ENCODE measurements around the gene SENP6. TPM values are rescaled to one million over a fixed set of nuclear protein-coding genes. Genes with fewer than 3 reads are reported as not detected.

SENP6 gene
- total and polyA plus RNA-seq, 9 of the 15 experiments (the other 6 are each of a cell fraction or from before 2014, with no cell fraction given) = 11.1 to 79.4 (median 46.8) TPM

DNA sequence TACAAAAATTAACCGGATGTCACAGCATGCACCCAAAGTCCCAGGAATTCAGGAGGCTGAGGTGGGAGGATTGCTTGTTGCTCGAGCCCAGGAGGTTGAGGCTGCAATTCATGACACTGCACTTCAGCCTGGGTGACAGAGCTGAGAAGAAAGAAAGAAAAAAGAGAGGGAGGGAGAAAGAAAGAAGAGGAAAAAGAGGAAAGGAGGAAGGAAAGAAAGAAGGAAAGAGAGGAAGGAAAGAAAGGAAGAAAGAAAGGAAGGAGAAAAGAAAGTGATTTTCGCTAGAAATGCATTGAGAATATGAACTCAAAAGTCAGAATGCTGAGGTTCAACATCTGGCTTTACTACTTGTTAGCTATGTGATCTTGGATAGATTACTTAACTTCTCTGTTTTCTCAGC lies 6.6 kb downstream of the SENP6 start (continued):
- TF ChIP-seq, protein P1, sequence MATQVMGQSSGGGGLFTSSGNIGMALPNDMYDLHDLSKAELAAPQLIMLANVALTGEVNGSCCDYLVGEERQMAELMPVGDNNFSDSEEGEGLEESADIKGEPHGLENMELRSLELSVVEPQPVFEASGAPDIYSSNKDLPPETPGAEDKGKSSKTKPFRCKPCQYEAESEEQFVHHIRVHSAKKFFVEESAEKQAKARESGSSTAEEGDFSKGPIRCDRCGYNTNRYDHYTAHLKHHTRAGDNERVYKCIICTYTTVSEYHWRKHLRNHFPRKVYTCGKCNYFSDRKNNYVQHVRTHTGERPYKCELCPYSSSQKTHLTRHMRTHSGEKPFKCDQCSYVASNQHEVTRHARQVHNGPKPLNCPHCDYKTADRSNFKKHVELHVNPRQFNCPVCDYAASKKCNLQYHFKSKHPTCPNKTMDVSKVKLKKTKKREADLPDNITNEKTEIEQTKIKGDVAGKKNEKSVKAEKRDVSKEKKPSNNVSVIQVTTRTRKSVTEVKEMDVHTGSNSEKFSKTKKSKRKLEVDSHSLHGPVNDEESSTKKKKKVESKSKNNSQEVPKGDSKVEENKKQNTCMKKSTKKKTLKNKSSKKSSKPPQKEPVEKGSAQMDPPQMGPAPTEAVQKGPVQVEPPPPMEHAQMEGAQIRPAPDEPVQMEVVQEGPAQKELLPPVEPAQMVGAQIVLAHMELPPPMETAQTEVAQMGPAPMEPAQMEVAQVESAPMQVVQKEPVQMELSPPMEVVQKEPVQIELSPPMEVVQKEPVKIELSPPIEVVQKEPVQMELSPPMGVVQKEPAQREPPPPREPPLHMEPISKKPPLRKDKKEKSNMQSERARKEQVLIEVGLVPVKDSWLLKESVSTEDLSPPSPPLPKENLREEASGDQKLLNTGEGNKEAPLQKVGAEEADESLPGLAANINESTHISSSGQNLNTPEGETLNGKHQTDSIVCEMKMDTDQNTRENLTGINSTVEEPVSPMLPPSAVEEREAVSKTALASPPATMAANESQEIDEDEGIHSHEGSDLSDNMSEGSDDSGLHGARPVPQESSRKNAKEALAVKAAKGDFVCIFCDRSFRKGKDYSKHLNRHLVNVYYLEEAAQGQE (IDR thresholded peaks at IDR 0.05; ENCODE audit: borderline replicate concordance) = no peak
- TF ChIP-seq, protein P1 (CRISPR knock-in tag; IDR thresholded peaks at IDR 0.05; ENCODE audit: low read depth) = no peak
- no peak for TF ChIP-seq PHF8 (IDR thresholded peaks at IDR 0.05; ENCODE audit: borderline replicate concordance, low read length)
- TF ChIP-seq KLF6 (CRISPR knock-in tag; IDR thresholded peaks at IDR 0.05; ENCODE audit: borderline replicate concordance) = no peak
- TF ChIP-seq, protein P2, sequence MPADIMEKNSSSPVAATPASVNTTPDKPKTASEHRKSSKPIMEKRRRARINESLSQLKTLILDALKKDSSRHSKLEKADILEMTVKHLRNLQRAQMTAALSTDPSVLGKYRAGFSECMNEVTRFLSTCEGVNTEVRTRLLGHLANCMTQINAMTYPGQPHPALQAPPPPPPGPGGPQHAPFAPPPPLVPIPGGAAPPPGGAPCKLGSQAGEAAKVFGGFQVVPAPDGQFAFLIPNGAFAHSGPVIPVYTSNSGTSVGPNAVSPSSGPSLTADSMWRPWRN (IDR thresholded peaks at IDR 0.05; ENCODE audit: low read depth) = no peak
- peak; percentile 56; the same call in 1 of the 2 replicates for TF ChIP-seq BCOR (IDR thresholded peaks at IDR 0.05)
- no peak for TF ChIP-seq FOXA3 (CRISPR knock-in tag; conservative IDR thresholded peaks at IDR 0.05 in 1 of 2, IDR thresholded peaks at IDR 0.05 in 1 of 2)
- TF ChIP-seq, protein P3, sequence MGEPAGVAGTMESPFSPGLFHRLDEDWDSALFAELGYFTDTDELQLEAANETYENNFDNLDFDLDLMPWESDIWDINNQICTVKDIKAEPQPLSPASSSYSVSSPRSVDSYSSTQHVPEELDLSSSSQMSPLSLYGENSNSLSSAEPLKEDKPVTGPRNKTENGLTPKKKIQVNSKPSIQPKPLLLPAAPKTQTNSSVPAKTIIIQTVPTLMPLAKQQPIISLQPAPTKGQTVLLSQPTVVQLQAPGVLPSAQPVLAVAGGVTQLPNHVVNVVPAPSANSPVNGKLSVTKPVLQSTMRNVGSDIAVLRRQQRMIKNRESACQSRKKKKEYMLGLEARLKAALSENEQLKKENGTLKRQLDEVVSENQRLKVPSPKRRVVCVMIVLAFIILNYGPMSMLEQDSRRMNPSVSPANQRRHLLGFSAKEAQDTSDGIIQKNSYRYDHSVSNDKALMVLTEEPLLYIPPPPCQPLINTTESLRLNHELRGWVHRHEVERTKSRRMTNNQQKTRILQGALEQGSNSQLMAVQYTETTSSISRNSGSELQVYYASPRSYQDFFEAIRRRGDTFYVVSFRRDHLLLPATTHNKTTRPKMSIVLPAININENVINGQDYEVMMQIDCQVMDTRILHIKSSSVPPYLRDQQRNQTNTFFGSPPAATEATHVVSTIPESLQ (CRISPR knock-in tag; IDR thresholded peaks at IDR 0.05) = no peak
- TF ChIP-seq, protein P4, sequence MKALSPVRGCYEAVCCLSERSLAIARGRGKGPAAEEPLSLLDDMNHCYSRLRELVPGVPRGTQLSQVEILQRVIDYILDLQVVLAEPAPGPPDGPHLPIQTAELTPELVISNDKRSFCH (CRISPR knock-in tag; IDR thresholded peaks at IDR 0.05) = no peak
- TF ChIP-seq, protein P4 (tag; IDR thresholded peaks at IDR 0.05) = no peak
- no peak for TF ChIP-seq SLC30A9 (CRISPR knock-in tag; IDR thresholded peaks at IDR 0.05)
- TF ChIP-seq MTA3 (IDR thresholded peaks at IDR 0.05; ENCODE audit: borderline replicate concordance) = no peak
- no peak for TF ChIP-seq ZFP36 (IDR thresholded peaks at IDR 0.05; ENCODE audit: low read depth, low read length, partially characterized antibody)
- TF ChIP-seq MAFK (IDR thresholded peaks at IDR 0.05; ENCODE audit: low read length) = no peak
- peak; percentile 35; the same call in 1 of the 2 replicates for TF ChIP-seq ZNF316 (IDR thresholded peaks at IDR 0.05)
- TF ChIP-seq HDAC2 (IDR thresholded peaks at IDR 0.05) = no peak
- TF ChIP-seq, protein P5, sequence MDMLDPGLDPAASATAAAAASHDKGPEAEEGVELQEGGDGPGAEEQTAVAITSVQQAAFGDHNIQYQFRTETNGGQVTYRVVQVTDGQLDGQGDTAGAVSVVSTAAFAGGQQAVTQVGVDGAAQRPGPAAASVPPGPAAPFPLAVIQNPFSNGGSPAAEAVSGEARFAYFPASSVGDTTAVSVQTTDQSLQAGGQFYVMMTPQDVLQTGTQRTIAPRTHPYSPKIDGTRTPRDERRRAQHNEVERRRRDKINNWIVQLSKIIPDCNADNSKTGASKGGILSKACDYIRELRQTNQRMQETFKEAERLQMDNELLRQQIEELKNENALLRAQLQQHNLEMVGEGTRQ (CRISPR knock-in tag; IDR thresholded peaks at IDR 0.05) = no peak
- no peak for TF ChIP-seq PYGO2 (tag; IDR thresholded peaks at IDR 0.05)
- no peak for TF ChIP-seq PHTF2 (CRISPR knock-in tag; IDR thresholded peaks at IDR 0.05)

Measured in K562 (cell line).